GM23338 (cell line): ENCODE measurements around the gene SORL1. TPM values are rescaled to one million over a fixed set of nuclear protein-coding genes. Genes with fewer than 3 reads are reported as not detected.

Experiments
- CREB1 ChIP-seq: fragments of 250-450 bp; sonication (Bioruptor Pico); IDR thresholded peaks from 2 replicates; pipeline ENCODE4 v1.5.0; 2020; ENCODE audit warnings: low read depth, mild to moderate bottlenecking, moderate library complexity
- EZH2phosphoT487 ChIP-seq: fragments of 200-600 bp; sonication (generic); IDR thresholded peaks from one replicate; pipeline ENCODE4 v1.8.1; 2018; ENCODE audit warnings: antibody characterized with exemption; ENCODE audit not compliant: unreplicated experiment
- JUNB ChIP-seq: IDR thresholded peaks from one replicate; pipeline ENCODE4 v1.6.1; 2016; ENCODE audit warnings: antibody characterized with exemption; ENCODE audit not compliant: unreplicated experiment
- NANOG ChIP-seq: IDR thresholded peaks from 2 replicates; pipeline ENCODE4 v1.6.1; 2016; ENCODE audit warnings: antibody characterized with exemption, borderline replicate concordance
- REST ChIP-seq: IDR thresholded peaks from one replicate; pipeline ENCODE4 v1.6.1; 2018; ENCODE audit warnings: antibody characterized with exemption; ENCODE audit not compliant: unreplicated experiment
- STAT1 ChIP-seq: IDR thresholded peaks from one replicate; pipeline ENCODE4 v1.6.1; 2016; ENCODE audit warnings: antibody characterized with exemption; ENCODE audit not compliant: unreplicated experiment
- ZNF114 ChIP-seq: fragments of 250-450 bp; sonication (Bioruptor Pico); IDR thresholded peaks from 2 replicates; pipeline ENCODE4 v1.5.0; 2020; ENCODE audit warnings: mild to moderate bottlenecking, moderate library complexity
- polyA plus RNA-seq: library from polyadenylated mRNA; unstranded; fragments of >200 nt; fragmentation: Nextera tagmentation; extraction: Ambion mirVana; gene quantifications from 2 replicates; pipeline ENCODE4 v1.2.1, GENCODE V29; 2016
- total RNA-seq: library from RNA; depleted of rRNA; stranded (reverse); fragments of >200 nt; shearing (Covaris generic); gene quantifications from 2 replicates; pipeline ENCODE4 v1.2.3, GENCODE V29; 2014
- TF ChIP-seq, protein P1 (sequence below): fragments of 250-450 bp; sonication (Bioruptor Pico); IDR thresholded peaks from 2 replicates; pipeline ENCODE4 v1.5.0; 2020; ENCODE audit warnings: mild to moderate bottlenecking, moderate library complexity

SORL1 gene
- total and polyA plus RNA-seq, 2 experiments from 2014 or later: 23.0 to 78.8 TPM

DNA sequence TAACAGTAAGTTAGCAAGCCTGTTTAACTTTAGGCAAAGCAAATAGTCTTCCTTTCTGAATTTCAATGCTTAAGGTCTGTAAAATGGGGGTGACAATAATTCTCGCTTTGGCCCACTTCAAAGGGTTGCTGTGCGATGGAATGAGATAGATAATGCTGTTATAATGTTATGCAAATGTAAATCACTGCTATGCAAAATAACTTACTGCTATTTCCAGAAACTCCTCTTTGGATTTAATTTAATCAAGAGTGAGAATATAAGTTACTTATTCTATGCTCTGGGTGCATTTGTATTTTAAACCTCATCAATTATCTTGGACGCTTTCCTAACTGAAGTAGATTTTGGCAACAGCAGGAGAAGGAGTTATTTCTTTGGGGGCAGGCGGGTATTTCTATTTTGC is 4.1 kb upstream of the SORL1 start (continued):
- TF ChIP-seq, protein P1, sequence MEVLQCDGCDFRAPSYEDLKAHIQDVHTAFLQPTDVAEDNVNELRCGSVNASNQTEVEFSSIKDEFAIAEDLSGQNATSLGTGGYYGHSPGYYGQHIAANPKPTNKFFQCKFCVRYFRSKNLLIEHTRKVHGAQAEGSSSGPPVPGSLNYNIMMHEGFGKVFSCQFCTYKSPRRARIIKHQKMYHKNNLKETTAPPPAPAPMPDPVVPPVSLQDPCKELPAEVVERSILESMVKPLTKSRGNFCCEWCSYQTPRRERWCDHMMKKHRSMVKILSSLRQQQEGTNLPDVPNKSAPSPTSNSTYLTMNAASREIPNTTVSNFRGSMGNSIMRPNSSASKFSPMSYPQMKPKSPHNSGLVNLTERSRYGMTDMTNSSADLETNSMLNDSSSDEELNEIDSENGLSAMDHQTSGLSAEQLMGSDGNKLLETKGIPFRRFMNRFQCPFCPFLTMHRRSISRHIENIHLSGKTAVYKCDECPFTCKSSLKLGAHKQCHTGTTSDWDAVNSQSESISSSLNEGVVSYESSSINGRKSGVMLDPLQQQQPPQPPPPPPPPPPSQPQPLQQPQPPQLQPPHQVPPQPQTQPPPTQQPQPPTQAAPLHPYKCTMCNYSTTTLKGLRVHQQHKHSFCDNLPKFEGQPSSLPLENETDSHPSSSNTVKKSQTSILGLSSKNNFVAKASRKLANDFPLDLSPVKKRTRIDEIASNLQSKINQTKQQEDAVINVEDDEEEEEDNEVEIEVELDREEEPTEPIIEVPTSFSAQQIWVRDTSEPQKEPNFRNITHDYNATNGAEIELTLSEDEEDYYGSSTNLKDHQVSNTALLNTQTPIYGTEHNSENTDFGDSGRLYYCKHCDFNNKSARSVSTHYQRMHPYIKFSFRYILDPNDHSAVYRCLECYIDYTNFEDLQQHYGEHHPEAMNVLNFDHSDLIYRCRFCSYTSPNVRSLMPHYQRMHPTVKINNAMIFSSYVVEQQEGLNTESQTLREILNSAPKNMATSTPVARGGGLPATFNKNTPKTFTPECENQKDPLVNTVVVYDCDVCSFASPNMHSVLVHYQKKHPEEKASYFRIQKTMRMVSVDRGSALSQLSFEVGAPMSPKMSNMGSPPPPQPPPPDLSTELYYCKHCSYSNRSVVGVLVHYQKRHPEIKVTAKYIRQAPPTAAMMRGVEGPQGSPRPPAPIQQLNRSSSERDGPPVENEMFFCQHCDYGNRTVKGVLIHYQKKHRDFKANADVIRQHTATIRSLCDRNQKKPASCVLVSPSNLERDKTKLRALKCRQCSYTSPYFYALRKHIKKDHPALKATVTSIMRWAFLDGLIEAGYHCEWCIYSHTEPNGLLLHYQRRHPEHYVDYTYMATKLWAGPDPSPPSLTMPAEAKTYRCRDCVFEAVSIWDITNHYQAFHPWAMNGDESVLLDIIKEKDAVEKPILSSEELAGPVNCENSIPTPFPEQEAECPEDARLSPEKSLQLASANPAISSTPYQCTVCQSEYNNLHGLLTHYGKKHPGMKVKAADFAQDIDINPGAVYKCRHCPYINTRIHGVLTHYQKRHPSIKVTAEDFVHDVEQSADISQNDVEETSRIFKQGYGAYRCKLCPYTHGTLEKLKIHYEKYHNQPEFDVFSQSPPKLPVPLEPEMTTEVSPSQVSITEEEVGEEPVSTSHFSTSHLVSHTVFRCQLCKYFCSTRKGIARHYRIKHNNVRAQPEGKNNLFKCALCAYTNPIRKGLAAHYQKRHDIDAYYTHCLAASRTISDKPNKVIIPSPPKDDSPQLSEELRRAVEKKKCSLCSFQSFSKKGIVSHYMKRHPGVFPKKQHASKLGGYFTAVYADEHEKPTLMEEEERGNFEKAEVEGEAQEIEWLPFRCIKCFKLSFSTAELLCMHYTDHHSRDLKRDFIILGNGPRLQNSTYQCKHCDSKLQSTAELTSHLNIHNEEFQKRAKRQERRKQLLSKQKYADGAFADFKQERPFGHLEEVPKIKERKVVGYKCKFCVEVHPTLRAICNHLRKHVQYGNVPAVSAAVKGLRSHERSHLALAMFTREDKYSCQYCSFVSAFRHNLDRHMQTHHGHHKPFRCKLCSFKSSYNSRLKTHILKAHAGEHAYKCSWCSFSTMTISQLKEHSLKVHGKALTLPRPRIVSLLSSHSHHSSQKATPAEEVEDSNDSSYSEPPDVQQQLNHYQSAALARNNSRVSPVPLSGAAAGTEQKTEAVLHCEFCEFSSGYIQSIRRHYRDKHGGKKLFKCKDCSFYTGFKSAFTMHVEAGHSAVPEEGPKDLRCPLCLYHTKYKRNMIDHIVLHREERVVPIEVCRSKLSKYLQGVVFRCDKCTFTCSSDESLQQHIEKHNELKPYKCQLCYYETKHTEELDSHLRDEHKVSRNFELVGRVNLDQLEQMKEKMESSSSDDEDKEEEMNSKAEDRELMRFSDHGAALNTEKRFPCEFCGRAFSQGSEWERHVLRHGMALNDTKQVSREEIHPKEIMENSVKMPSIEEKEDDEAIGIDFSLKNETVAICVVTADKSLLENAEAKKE (CRISPR knock-in tag): no peak
- no peak for TF ChIP-seq NANOG
- TF ChIP-seq ZNF114 (CRISPR knock-in tag): no peak
- TF ChIP-seq EZH2phosphoT487: no peak
- TF ChIP-seq REST: no peak
- TF ChIP-seq STAT1: no peak
- no peak for TF ChIP-seq CREB1 (CRISPR knock-in tag)
- no peak for TF ChIP-seq JUNB
